ENCODE measurements around the gene TAF6. TPM values are rescaled to one million over a fixed set of nuclear protein-coding genes. Genes with fewer than 3 reads are reported as not detected.

TAF6 gene
- total and polyA plus RNA-seq, 9 of the 15 experiments (the other 6 are each of a cell fraction or from before 2014, with no cell fraction given), result 0.78 to 78.7 (median 21.3) TPM

DNA sequence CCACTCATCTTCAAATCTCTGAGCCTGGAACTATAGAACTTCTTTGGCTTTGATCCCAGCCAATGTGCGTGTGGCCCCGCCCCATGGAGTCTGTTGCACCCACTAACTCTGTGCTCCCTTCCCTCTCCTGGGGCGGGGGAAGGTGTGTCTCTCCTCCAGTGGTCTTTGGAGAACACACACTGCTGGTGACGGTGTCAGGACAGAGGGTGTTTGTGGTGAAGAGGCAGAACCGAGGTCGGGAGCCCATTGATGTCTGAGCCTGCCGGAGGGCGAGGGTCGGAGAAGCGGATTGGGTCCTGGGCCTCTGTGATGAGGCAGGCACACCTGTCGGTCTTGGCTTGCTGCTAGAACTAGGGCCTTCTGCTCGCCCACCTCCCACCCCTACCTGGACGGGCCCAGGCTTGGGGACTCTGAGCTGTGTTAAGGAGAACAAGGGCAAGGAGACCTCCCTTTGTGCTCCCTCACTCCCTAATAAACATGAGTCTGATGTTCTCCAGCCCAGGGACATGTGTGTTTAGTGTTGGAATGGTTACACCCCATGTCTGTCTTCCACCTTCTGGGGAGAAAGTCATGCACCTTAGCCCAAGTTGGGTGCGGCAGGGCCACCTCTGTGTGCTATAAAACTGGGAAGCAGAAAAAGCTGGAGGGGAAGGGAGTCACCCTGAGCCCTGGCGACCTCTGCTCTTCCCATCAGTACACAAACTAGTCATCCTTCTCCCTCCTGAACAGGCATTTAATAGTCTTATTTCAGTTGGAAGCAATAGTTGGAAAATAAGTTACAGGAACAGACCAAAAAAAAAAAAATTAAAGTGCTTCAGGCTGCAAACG lies 34.8 kb upstream of the TAF6 start (continued):
- TF ChIP-seq SUPT5H (IDR thresholded peaks at IDR 0.05), result 0 out of 2 replicates have a peak, but pooled peaks have one; percentile 50
- peak; percentile 67; the same call in 1 of the 2 replicates for TF ChIP-seq RBFOX2 (IDR thresholded peaks at IDR 0.05; ENCODE audit: low read depth, low read length)
- 0 out of 2 replicates have a peak, but pooled peaks have one; percentile 6 for TF ChIP-seq PML (IDR thresholded peaks at IDR 0.05; ENCODE audit: low read length)
- TF ChIP-seq TAF15 (IDR thresholded peaks at IDR 0.05; ENCODE audit: low read depth, low read length), result 0 out of 2 replicates have a peak, but pooled peaks have one; percentile 66
- no peak for TF ChIP-seq BRD4 (IDR thresholded peaks at IDR 0.05)
- TF ChIP-seq GABPB2 (CRISPR knock-in tag; conservative IDR thresholded peaks at IDR 0.05), result no peak
- TF ChIP-seq SRSF7 (optimal IDR thresholded peaks at IDR 0.05; ENCODE audit: low read depth, low read length), result no peak
- TF ChIP-seq POLR2G (IDR thresholded peaks at IDR 0.05; ENCODE audit: low read depth, low read length), result peak; percentile 63
- TF ChIP-seq MAX (CRISPR knock-in tag; IDR thresholded peaks at IDR 0.05), result 0 out of 2 replicates have a peak, but pooled peaks have one; percentile 11
- TF ChIP-seq XRCC3 (IDR thresholded peaks at IDR 0.05), result no peak

Measured in K562 (cell line).